GM18526 (cell line): ENCODE measurements around the gene PDE11A.

Source experiments
- POLR2A ChIP-seq: IDR thresholded peaks from 3 replicates; pipeline ENCODE4 v1.6.1; 2011; ENCODE audit not compliant: insufficient read length; ENCODE audit errors: extremely low read depth

PDE11A gene

DNA sequence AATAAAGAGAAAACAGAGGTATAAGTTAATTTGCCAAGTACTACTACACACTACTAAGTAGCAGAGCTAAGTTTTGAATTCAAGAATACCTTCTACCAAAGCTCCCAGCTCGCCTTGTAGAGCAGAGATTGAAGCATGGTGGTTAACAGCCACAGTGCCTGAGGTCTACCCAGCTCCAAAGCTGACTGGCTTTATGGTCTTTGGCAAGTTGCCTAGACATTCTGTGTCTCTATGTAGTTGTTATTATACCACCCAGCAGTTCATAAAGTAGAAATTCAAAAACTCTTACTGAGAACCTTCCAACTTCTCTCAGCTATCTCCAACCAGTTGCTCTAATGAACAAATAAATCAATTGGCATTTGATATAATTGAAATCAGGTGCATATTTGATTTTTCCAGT lies 87.8 kb downstream of the PDE11A start:
- TF ChIP-seq POLR2A, result no peak

DNA sequence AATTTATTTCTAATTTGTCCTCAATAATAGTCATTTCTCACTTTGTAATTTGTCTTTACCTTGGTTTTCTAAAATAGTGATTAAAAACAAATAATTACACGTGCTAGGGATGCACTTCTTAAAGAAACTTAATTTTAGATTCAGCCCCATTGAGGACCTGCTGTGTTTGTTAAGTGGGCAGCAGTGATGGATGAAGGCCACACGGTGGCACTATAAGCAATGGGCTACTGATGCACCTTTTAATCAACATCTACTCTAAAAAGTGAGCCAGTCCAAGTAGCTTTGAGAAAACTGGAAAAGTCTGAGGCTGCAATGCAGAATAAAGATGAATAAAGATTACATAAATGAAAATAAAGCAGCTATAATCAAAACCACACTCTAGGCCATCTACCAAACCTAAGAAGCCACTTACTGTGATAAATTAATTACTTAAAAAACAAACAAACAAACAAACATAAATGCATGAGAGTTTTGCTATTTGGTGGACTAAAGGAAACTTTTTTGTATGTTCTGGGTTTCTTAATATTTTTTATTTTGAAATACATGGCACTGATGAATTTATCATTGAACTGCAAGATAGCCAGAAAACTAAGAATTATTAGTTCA lies 89.3 kb downstream of the PDE11A start:
- no peak for TF ChIP-seq POLR2A

DNA sequence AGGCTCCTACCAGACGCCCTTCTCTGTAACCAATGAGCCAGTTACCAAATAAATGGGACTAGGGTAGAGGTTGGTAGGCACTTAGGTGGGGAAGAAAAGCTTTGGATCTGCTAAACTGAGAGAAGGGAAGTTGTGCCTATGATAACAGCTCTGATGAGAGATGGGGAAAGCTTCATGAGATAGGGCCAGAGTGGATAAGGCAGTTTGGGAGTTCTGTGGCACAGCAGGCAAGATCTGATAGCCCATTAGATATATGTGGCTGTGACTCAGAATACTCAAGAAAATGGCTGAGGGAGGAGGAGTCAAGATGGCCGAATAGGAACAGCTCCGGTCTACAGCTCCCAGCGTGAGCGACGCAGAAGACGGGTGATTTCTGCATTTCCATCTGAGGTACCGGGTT lies 99.8 kb downstream of the PDE11A start:
- no peak for TF ChIP-seq POLR2A

DNA sequence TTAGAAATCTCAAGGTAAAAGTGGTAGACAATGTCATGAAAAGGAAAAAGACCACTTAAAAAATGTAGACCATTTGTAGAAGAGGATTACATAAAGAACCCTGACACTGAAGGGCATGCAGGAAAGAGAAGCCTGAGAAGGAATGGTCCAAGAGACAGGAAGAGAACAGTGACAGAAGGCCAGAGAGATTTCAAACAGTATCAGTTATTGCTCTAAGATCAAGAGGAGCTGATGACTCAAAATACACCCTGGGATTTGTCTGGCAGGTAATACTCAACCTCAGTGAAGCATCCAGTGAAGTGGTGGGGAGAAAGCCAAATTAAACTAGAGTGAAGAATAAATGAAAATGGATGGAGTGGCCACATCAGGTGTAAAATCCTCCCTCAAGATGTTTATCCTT lies 100.5 kb downstream of the PDE11A start:
- no peak for TF ChIP-seq POLR2A

DNA sequence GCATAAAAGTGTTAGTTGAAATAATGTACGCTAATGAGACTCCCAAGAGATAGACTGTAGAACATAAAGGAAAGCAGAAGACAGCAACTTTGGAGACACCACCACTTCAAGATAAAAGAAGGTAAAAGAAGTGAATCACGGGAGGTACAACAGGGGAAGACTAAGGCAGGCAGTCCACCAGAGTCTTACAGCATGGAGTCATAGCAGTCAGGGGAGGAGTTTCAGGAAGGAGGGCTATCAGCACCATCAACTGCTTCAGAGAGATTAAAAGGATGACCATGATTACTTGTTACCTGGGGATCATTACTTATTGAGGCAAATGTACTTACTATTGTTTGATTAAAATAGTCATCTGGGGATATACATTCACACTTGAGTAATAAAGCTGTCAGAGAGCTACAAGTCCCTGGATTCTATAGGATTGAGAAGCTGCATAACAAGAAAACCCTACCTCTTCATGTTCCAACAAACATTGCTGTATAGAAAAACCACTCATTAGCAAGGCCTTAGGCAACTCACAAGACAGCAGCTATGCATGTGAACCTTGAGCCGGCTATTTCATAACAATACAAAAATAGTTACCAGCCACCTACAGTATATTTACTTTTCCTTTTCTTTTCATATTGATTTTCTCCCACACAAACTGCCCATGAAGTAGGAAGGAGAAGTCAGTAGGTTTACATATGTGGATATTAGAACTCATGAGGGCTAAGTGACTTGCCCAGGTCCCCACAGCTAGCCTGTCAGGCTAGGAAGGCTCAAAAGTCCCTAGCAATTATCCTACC lies 101.7 kb downstream of the PDE11A start:
- TF ChIP-seq POLR2A, result no peak

DNA sequence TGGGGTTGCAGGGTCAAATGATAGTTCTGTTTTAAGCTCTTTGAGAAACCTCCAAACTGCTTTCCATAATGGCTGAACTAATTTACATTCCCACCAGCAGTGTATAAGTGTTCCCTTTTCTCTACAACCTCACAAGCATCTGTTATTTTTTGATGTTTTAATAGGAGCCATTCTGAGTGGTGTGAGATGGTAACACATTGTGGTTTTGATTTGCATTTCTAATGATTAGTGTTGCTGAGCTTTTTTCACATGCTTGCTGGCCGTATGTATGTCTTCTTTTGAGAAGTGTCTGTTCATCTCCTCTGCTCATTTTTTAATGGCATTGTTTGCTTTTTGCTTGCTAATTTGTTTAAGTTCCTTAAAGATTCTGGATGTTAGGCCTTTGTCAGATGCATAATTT lies 107.7 kb downstream of the PDE11A start:
- TF ChIP-seq POLR2A, result no peak

DNA sequence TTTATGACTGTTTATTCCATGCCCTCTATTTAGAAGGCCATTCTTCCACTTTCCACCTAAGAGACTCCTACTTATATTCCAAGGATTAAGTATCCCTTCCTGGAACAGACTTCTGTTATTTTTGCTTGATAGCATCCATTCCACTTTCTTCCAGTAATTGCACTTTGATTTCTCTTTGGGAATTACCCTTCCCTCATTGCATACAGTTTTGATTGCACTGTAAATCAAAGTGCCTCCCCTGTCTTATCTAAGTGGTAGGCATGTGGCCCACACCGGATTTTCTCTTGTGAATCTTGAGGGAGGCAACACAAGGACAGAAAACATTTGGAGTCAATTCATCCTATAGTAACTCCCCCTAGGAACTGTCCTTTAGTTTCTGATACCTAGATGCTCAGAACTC lies 120.4 kb downstream of the PDE11A start:
- TF ChIP-seq POLR2A, result no peak

DNA sequence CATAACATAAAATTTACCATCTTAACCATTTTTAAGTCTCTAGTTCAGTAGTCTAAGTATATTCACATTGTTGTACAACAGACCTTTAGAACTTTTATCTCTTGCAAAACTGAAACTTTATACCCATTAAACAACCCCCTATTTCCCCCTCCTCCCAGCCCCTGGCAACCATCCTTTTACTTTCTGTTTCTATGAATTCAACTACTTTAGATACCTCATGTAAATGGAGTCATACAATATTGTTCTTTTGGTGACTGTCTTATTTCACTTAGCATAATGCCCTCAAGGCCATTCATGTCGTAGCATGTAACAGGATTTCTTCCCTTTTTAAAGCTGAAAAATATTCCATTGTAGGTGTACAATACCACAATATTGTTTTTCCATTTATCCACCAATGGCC lies 129.8 kb downstream of the PDE11A start:
- TF ChIP-seq POLR2A, result no peak

DNA sequence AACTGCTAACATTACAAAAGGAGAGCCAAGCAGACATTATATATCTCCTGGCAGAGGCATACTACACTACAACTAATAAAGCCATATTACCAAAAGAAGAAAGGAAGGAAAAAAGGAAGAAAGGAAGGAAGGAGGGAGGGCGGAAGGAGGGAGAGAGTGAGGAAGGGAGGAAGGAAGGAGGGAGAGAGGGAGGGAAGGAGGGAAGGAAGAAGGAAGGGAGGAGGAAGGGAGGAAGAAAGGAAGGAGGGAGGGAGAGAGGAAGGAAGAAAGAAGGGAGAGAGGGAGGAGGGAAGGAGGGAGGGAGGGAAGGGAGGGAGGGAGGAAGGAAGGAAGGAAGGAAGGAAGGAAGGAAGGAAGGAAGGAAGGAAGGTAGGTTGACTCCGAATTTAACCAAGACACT lies 133.4 kb downstream of the PDE11A start:
- no peak for TF ChIP-seq POLR2A

DNA sequence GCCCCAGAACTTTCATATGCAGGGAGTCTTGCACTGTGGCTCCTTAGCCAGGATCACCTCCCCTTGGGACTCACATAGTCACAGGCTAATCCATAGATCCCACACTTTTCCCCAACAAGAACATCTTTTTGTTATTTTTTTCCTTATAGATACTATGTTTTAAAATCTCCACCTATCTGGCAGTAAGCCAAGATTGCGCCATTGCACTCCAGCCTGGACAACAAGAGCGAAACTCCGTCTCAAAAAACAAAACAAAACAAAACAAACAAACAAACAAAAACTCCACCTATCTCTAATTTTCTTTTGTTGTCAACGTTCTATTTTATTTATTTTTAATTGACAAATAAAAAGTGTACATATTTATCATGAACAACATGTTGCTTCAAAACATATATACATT lies 141.7 kb downstream of the PDE11A start:
- no peak for TF ChIP-seq POLR2A

DNA sequence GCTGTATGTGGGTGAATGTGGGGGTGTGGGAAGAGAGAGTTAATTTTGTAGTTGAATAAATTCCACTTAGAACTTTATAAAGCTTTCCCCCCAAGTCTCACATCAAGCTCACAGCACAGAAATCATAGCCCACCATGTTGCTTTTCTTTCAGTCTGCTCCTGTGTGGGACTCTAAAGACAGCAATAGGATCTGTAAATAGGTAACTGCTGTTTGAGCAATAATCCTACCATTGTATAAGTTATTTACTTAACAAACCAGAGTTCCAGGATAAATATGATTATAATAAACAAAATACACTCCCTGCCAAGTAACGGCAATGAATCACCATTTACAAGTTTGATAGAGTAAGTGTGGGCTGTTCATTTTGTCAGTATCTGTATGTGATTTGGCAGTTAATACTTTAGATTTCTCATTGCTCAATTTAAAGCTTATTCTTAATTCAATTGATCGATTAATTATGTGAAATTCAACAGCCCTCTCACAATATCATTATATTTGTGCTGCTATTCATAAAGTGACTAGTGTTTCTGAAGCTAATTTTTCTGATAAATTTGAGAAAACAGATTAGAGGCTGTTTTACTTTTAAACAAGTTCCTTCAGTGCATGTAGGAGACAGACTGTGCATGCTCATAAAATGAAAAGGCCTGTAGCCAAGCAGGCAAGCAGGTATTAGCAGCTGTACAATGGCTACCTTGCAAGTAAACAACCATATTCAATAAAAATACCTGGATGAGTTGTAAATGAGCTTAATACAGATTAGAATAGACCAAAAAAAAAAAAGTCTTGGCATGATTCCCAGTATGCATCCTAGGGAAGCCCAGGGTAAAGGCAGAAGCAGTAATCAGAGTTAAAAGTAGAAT lies 142.7 kb downstream of the PDE11A start:
- no peak for TF ChIP-seq POLR2A

DNA sequence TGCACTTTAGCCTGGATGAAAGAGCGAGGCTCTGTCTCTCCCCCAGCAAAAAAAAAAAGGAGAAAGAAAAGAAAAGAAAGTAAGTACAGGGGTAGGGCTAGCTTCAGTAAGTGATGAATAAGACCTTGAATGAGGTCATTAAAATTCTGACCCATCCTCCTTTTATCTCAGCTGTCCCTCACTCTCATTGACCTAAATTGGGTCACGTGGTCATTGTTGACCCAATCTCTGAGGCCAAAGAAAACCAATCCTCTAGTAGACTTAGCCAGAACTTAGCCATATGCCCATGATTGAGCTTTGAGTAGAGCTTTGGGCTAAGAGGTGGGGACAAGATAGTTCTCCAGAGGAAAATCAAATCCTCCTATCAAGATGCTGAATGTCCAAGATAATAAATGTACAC lies 149.3 kb downstream of the PDE11A start:
- no peak for TF ChIP-seq POLR2A

DNA sequence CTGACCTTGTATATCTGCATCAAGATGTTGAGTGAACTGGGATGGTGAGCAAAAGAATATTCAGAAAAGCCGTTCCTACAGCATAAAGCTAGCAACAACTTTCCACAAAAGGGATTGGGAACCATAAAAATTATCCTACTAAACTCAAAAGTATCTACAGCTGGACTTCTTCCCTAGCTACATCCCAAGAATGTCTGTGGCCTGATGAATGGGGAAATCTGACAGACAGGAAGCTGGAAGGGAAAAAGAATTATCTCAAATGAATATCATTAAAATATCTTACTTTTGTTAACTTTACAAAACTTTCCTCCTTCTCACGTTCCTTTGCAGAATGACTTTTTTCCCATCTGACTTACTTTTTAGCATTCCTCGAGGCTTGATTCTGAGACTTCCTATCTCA lies 150.9 kb downstream of the PDE11A start:
- no peak for TF ChIP-seq POLR2A

DNA sequence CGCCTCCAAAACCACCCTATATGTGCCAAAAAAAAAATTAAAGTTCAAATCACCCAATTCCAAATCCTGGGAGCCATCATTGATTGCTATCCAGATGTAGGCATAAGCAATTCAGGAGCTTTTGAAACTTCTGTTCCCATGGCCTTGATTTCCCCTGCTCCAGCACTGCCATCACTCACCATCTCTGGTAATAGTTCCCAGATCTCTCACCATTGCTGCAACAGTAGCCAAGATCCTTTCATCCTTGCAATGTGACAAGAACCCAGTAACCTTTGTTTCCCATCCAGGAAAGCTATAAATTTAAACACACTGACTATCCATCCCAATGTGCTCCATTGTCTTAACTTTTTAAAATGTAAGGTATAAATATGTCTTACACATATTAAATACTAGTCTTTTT lies 155.4 kb downstream of the PDE11A start:
- no peak for TF ChIP-seq POLR2A

DNA sequence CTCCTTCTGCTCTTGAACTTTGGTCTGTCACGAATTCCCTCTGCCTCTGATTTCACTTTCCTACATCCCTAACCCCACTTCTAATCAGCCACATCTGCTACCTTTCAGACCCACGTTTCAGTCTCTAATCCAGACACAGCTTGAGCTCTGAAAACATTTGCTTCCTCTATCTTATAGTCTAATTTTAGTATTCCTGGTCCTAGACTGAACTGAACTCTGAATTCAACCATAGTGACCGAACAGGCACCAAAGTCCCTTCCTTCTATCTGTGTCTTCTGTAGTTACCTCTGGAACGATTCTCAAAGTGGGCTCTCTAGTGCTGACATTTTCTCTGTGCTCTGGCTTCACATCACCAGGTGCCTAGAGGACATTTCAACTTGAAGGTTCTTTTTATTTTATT lies 156.2 kb downstream of the PDE11A start:
- TF ChIP-seq POLR2A, result no peak

DNA sequence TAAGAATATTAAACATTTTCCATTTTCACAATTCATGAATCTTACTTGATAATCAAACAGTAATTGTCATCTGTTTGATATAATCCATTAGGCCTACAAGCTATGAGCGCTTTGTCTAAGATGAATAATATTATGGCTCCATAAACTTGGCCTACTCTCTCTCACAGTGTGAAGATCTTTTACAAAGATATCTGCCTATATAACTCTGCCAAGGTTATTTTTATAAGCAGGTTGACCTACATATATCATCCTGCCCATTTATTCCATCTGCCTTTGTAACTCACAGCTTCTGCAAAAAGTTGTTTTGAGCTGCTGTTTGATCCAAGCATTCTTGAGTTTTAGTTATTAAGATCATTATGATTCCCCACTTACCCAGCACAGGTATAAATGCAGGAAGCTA lies 158.3 kb downstream of the PDE11A start:
- TF ChIP-seq POLR2A, result no peak
